SKM-1 (cell line): ENCODE results near the gene WDFY4.

ENCODE experiments used
- DNase-seq: peaks from one replicate; lab custom pipeline; 2025; ENCODE audit not compliant: unreplicated experiment; lab: John Stamatoyannopoulos, UW

WDFY4 gene

DNA sequence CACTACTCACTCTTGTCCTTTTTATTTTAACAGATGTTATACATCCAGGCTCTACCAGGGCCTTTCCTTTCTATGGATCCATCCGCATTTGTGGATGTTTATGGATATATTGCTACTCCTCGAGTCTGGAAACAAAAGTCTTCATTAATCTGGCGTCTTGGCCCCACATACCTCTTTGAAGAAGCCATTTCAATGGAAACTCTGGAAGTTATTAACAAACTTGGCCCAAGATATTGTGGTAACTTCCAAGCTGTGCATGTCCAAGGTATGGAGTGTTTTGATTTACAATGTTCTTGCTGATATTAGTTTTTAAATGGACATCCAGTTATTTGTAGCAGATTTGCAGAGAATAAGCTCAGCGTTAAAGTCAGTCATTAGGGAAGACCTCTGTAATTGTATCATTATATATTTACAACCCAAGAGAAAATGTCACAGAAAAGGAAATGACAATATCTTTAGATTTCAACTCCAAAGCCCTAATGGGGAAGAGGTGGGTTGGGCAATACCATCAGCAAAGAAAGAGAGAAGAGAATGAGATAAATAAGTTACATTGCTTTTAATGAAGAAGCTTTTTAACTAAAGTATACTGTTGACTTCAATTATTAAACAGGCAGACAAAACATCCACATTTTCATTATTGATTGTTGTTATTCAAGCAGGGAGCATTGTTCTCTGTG, 102.1 kb downstream of the WDFY4 start:
- peak; percentile 5 for DNase-seq

DNA sequence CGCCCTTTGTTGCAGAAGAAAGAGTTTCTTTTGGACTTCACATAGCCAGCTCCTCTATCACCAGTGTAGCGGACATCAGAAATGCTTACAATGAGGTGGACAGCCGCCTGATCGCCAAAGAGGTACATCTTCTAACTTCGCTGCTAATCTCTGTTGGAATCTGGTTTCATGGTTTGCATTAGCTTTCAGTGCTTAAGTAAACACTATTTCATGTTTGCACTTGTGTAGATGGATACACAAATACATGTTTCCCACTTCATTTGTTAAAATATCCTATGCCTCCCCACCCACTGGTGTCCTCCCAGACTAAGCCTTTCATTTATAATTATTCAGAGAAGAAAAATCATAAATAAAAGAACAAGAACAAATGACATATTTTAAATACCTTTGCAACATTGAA, 103.9 kb downstream of the WDFY4 start:
- no peak for DNase-seq

DNA sequence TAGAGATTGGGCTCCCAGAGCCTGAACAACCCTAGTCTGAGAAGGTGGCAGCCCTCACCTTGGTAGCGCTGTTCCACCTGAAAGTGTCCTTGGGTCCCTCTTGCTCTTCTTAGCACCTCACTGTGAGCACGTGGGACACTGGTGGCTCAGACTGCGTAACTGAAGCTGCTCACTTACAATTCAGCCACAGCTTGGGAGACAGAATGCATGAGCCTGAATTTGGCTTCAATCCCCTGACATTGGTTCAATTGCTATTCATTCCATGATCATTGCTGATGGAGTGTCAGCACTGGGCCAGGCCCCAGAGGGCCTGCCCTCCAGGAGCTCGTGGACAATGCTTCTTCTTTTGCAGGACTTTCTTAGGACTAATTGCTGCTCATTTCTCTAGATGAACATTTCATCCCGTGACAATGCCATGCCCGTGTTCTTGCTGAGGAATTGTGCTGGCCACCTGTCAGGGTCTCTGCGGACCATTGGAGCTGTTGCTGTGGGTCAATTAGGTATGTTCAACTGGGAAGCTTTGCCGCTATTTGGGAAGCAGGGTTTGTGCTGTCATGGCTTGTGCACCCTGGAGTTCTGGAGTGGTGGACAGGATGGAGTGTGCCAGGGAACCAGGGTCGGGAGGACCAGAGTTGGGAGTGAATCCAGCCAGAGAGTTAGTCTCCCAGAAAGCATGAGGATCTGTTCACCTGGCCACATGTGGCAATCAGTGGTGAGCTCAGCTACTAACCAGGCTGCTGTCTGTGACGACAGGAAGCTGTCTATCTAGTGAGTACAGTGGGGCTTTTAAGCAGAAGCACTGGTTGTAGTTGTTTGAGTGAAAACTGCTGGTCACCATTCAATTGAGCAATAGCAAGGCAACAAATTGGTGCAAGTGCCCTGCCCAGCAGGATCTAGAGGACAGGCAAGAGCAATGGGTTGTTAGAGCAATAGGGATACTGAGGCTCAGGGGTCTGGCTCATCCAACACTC, 105.1 kb downstream of the WDFY4 start:
- DNase-seq, result no peak

DNA sequence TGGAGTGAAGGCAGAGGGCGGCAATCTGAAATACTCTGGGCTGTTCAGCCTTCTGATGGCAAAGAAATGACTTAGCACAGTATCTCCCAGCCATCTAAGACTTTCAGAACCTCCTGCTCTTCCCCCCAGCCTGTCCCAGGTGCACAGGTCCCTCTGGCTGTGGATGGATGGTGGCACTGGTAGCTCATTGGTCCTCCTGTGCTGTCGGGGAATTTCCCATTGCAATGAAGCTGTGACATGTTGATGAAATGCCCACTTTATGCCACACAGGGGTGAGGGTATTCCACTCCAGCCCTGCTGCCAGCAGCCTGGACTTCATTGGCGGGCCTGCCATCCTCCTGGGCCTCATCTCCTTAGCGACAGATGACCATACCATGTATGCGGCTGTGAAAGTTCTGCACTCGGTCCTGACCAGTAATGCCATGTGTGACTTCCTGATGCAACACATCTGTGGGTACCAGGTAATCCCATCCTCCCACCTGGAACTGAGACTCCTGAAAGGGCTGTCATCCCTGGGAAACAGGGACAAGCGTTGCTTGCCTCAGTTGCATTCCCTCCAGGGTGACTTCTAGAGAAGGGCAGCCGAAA, 105.9 kb downstream of the WDFY4 start:
- no peak for DNase-seq

DNA sequence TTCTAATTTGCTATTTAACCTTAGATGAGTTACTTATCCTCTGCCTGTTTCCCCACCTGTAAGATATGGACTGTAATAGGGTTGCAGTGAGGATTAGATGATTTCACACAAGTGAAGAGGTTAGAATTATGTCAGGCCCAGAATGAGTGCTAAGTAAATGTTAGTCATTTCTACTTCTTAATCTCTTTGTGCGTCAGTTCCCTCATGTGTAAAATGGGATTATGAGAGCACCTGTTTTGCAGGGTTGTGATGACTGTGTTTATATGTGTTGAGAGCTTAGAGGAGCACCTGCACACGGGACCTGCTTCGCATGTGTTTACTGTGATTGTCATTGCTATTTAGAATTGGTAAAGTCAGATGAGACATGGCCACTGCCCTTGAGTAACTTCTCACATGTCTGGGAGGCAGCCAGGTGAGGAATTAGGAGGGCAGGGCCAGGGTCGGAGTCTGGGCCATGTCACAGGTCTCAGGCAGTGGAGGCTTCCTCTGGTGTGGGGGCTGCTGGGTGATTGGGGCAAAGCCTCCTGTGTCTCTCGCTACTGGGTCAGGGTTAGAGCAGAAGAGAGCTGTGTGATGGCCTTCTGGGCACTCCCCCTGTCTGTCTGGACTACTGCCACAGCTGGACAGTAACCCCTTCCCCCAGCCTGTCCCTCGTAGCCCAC, 106.7 kb downstream of the WDFY4 start:
- no peak for DNase-seq

DNA sequence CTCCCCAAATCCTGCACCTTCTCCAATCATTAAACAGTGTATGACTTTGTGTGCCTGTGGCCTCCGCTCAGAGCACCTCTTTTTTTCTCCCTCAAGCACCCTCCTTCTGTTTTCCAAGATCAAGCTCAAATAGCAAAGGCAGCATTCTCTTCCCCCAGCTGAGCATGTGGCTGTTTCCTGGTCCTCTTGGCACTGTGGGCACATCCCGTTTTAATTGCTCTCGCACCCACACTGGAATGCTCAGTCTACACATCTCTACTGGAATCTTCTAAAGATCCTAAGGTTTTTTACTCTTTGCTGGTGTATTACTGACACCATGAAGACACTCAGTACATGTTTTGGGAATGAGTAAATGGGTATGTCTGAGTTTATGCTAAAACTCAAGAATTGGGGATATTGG, 107.4 kb downstream of the WDFY4 start:
- no peak for DNase-seq

DNA sequence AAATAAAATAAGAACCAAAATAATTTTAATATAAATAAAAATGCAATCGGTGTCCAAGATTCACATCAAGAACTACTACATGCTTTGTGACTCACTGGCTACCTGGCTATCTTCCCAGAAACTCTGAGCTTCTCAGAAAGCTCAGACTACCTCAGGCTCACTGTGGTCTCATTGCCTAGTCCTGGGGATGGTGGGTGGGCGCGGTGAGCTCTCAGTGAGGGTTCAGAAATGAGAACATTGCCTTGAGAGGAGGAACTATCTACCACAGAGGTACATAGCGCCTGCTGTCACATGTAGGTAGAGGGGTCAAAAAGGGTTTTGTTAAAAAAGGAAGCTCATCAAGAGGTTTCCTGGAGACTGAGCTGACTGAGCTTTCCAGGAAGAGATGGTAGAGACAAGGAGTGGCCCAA, 108.0 kb downstream of the WDFY4 start:
- no peak for DNase-seq

DNA sequence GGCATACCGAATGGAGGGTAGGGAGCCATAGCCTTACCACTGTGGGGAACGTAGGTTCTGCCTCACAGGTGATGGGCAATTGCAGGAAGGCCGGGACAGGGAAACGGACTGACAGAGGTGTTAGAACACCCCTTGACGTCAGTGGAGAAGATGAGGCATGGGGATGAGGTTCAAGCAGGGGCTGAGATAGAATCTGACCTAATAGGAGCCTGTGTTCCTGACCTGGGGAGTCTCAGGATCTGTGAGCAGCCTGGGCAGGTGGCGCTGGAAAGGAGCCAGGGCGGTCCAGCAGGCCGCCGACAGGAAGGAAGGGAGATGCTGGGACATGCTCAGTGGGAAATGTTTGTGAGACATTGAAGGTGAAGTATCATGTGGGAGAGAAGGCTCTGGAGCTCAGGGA, 109.4 kb downstream of the WDFY4 start:
- no peak for DNase-seq

DNA sequence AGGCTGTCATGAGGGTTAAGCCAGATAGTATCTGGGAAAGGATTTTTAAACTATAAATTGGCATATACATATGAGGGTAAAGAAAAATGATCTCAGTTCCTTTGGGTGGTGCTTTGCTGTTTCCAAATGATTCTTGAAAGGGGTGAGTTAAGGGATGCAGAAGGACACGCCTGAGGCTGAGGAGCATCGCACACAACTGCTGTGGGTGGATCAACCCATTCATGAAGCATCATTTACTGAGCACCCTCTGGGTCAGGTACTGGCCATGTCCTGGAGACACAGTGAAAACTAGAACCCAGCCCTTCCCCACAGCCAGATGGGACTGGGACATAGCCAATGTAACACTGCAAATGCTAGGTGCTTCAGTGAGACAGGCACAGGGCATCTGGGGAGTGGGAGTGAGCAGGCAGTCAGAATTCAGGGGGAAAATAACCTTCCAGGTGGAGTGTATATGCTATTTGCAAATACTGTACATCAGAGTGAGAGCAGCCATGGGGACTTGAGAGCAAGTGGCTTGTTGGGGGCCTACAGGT, 112.1 kb downstream of the WDFY4 start:
- DNase-seq, result no peak

DNA sequence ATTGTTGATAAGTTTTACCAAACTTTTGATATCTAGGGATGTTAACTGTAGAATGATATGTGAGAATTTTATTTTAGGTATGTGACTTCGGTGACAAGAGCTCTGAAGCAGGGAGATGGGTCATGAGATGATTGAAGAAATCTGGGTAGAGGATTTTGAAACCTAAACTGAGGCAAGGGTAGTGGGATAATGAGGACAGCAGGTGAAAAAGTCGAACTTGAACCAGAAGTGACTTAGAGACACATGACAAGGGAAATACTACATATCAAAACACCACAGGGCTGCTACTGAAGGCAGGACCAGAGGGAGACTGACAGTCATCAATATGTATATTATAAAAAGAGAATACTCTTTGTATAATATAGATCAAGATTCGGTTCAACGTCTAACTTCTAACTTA, 113.2 kb downstream of the WDFY4 start:
- no peak for DNase-seq

DNA sequence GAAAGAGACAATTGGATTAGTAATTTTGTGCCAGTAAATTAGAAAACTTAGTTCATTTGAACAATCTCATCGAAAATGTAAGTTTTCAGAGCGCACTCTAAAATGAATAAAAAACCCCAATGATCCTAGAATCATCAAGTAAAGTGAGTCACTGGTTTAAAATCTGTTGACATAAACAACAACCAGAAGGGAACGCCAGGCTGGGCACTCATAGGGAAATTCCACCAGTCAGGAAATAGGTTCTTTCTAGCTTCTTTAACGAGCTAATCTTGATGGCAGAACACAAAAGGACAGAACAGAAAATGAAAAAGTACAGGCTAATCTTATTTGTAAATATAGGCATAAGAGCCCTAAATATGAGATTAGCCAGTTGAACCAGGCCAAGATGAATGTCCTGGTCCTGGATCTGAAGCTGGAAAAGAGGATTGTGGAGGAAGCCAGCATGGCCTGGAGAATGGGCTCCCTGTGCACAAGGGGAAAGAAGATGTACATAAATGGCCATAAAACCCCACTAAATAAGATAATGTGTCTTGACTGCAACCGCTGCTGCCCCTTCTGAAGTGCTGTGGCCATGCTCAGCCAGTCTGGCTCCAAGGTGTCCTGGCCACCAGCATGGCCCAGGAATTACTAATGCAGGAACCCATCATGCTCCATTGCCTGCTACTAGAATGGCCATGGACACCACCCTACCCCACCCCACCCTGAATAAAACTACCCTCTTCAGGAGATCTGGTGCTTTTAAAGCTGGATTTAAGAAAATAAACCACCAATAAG, 114.0 kb downstream of the WDFY4 start:
- DNase-seq, result no peak

DNA sequence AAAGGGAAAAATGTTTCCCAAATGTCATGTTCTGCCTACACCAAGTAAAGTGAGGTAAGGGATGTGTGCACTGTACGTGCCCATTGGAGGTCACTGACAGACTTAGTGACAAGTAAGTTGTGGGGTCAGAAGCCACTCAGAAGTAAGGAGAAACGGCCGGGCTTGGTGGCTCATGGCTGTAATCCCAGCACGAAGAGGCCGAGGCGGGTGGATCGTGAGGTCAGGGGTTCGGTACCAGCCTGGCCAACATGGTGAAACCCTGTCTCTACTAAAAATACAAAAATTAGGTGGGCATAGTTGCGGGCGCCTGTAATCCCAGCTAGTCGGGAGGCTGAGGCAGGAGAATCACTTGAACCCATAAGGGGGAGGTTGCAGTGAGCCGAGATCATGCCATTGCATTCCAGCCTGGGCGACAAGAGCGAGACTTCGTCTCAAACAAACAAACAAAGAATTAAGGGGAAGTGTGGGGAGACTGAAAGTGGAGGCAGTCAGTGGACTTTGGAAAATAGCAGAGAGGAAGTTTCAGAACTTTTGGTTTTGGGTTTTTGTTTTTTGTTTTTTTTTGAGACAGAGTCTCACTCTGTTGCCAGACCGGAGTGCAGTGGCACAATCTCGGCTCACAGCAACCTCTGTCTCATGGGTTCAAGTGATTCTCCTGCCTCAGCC, 114.8 kb downstream of the WDFY4 start:
- no peak for DNase-seq

DNA sequence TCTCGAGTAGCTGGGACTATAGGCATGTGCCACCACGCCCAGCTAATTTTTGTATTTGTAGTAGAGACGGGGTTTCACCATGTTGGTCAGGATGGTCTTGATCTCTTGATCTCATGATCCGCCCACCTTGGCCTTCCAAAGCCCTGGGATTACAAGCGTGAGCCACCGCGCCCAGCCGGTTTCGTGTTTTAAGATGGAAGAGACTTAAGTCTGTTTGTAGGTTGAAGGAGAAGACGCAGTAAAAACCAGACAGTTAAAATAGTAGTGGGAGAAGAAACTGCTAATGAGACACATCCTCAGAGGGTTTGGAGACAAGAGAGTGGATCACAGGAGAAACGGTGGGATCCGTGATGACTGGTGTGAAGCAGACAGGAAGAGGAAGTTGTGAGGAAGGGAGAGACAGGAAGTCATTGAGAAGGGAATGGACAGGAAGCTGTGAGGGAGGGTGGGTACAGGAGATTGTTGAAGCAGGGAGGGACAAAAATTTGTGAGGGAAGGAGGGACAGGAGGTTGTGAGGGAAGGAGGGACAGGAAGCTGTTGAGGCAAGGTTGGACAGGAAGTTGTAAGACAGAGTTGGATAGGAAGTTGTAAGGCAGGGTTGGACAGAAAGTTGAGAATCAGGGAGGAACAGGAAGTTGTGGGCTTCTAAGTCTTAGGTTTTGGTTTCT, 115.5 kb downstream of the WDFY4 start:
- DNase-seq, result peak; percentile 93

DNA sequence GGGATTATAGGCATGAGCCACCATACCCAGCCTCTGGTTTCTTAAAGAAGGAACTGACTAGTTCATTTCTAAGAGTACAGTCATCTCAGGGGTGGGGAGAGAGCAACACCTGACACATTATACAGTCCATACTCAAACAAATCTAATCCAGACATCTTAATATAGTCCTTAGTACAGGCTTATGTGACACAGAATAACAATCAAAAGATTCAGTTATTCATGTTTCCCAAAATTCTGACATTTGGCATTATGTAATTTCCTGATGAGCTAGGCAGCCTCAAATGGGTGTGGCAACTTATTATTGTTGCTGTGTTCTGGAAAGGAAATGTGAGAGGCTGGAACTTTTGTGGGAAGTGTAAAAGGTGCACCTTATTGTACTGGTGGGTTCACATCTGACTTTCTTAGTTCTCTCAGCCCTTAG, 116.3 kb downstream of the WDFY4 start:
- DNase-seq, result no peak

DNA sequence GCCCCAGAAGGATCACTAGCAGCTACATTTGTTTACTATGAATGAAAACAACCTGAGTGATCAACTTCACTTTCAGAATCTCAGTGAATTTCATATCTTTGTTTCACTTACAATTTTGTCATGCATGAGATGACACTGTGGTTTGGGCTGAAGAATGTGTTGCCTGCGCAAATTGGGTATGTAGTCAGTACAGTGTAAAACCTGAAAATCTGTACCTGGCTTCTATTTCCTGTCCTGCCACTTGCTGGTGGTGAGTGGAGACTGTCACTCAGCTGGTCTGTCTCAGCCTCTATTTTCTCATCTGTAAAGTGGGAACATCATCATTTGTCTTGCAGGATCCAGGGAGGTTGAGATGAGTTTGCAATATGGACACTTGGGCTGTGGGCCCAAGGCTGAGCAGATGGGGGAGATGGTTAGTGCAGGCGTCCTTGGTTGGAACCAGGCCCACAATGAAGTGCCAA, 118.0 kb downstream of the WDFY4 start:
- no peak for DNase-seq

DNA sequence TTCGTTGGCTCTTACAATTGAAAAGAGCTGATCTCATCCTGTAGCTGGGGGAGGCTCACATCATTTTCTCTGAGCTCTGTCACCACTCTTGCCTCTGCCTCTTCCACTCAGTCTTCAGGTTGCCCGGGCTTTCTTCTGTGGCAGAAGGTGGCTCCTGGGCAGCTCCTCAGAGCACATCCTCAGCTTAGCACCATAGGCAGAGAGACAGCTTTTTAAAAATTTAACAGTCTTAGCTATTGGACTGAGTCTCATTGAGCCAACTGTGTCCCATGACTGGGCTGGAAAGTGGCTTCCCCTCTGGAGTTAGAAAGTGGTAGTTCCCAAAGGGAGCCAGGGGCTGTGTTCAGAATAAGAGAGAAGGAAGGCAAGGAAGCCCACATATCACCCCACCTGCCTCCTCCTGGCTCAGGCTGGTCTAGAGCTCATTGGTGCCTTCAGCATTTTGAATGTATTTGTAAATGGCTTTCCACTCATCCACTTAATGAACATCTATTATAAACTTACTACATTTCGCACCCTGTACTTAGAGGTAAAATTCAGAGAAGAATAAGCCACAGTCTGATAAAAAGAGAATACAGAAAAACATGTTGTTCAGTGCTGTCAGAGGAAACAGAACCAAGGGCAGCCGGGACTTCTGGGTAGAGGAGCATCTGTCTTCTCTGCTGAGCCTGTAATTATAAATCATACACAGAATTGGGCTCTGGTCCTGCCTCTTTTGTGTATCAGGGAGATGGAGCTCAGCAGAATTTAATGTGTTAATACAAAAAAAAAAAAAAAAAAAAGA, 119.3 kb downstream of the WDFY4 start:
- no peak for DNase-seq

DNA sequence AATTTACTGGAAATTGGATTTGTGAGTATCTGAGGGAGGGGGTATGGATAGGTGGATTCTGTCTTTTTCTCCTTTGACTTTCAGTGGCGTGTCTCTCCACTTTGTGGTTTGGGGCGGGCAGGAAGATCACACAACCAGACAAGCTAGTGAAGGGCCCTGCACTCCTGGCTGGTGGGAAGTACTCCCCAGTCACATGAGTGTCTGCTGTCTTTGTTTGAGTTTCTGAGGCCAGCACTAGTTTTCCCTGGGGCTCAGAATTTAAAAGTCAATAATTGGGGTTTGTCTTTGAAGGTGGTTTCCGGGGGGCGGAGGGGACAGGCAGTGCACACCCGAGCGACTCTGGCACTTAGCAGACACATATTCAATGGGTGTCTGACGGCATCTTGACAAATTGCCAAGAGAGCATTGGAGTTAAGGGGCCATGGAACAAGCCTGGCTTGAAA, 120.1 kb downstream of the WDFY4 start:
- DNase-seq, result no peak

DNA sequence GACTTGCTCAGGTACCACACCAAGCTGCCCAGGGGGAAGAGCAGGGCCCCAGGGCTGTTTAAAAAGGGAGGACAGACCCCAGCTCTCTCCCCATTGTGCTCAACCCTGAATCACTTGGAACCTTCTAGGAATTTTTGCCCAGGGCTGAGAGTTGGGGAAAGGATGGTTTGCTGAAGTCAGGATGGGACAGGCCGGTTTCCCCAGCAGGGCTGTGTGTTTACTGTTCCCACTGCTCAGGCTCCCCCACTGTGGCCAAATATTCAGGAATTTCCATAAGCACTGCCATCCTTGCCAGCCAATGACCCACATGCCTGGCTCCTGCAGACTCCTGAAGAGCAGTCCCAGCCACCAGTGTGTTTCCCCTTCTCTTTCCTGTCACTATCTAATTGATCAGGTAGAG, 120.7 kb downstream of the WDFY4 start:
- no peak for DNase-seq
